22Rv1 (cell line): ENCODE data around the gene KPNA6.

Source experiments
- ZFX ChIP-seq: fragments of 450-650 bp; IDR thresholded peaks from 2 replicates; pipeline ENCODE4 v1.6.1; 2017; ENCODE audit warnings: antibody characterized with exemption, borderline replicate concordance
- TF ChIP-seq, protein P1 (sequence below): fragments of 450-650 bp; IDR thresholded peaks from 2 replicates; pipeline ENCODE4 v1.5.1; 2017; ENCODE audit warnings: mild to moderate bottlenecking

DNA sequence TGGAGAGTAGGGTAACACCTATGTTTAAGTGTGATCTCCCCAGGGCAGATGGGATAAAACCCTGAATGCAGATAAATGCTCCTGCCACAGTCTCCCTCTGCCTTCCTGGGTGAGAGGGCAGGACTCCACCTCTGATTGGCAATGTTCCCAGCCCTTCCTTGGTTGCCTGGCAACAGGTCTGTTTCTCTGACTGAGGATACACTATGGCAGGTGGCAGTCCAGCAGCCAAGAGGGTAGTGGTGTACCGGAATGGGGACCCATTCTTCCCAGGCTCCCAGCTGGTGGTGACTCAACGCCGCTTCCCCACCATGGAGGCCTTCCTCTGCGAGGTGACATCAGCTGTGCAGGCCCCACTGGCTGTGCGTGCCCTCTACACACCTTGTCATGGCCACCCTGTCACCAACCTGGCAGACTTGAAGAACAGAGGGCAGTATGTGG, 101.1 kb downstream of the KPNA6 start, which contains the start of gene DCDC2B:
- TF ChIP-seq, protein P1, sequence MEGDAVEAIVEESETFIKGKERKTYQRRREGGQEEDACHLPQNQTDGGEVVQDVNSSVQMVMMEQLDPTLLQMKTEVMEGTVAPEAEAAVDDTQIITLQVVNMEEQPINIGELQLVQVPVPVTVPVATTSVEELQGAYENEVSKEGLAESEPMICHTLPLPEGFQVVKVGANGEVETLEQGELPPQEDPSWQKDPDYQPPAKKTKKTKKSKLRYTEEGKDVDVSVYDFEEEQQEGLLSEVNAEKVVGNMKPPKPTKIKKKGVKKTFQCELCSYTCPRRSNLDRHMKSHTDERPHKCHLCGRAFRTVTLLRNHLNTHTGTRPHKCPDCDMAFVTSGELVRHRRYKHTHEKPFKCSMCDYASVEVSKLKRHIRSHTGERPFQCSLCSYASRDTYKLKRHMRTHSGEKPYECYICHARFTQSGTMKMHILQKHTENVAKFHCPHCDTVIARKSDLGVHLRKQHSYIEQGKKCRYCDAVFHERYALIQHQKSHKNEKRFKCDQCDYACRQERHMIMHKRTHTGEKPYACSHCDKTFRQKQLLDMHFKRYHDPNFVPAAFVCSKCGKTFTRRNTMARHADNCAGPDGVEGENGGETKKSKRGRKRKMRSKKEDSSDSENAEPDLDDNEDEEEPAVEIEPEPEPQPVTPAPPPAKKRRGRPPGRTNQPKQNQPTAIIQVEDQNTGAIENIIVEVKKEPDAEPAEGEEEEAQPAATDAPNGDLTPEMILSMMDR = no peak
- no peak for TF ChIP-seq ZFX
